ENCODE measurements around the gene SLC30A3.

The SLC30A3 gene

GRCh38 chr2:27225526-27225925 lies 37.3 kb downstream of the SLC30A3 start:
- DNase-seq: no peak

DNA sequence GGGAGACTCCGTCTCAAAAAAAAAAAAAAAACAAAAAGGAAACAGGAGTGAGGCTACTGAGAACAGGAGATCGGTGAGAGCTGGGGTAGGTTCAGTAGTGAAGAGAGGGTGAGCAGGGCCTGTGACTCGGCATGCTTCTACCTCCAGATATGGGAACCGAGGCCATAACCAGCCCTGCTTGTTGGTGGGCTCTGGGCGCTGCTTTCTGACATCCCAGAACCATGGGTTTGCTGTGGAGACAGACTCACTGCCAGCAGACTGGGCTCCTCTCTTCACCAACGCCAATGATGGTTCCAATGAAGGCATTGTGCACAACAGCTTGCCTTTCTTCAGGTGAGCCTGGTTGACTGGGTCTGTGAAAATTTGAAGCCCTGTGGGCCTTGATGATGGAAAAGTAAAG lies 39.4 kb downstream of the SLC30A3 start:
- DNase-seq: no peak

DNA sequence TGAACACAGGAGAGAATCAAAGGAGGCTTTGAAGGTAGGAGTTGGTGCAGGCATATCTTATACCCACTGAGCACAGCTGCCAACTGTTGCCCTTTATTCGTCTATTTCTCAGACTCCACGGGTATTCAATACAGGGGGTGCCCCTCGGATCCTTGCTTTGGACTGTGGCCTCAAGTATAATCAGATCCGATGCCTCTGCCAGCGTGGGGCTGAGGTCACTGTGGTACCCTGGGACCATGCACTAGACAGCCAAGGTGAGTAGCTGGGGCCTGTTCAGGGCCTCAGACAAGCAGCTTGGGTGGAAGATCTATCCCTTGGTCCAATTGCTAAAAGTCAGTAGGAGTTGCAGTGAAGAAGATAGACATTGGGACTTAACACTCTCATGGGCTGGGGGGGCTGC lies 40.4 kb downstream of the SLC30A3 start:
- no peak for DNase-seq

- no peak for DNase-seq
Observed at GRCh38 chr2:27221166-27221565, 41.7 kb downstream of the SLC30A3 start.

GRCh38 chr2:27220091-27220490 lies 42.8 kb downstream of the SLC30A3 start:
- DNase-seq: no peak

DNA sequence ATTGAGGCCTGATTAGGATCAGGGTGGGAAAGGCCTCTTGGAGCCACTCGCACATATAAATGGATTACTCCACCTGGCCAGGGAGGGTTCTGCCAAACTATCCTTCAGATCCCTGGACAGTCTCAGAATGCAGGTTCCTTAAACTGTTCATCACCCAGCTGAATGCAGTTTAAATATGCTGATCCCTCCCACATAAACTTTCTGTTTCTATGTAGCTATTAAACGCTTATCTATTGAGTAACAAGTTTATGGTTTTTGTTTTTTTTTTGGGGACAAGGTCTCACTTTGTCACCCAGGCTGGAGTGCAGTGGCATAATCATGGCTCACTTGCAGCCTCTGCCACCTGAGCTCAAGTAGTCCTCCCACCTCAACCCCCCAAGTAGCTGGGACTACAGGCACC lies 43.8 kb downstream of the SLC30A3 start:
- no peak for DNase-seq

DNA sequence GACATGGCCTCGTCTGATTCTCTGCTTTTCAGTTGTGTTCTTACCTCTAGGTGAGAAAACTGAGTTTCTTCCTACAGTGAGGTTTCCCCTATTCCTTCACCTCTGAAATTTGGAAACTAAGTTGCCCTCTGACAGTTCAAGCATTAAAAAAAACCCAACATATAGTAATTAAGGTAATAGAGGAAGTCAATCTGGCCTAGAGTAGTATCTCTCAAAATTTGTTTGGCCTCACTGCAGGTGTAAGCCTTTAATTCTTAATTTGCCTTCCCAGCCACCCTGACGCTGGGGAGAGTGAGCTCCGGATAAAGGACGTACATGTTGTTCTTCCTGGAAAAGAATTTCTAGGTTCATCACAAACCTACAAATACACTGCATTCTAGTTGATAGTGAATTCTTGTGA lies 44.2 kb downstream of the SLC30A3 start:
- DNase-seq: no peak

DNA sequence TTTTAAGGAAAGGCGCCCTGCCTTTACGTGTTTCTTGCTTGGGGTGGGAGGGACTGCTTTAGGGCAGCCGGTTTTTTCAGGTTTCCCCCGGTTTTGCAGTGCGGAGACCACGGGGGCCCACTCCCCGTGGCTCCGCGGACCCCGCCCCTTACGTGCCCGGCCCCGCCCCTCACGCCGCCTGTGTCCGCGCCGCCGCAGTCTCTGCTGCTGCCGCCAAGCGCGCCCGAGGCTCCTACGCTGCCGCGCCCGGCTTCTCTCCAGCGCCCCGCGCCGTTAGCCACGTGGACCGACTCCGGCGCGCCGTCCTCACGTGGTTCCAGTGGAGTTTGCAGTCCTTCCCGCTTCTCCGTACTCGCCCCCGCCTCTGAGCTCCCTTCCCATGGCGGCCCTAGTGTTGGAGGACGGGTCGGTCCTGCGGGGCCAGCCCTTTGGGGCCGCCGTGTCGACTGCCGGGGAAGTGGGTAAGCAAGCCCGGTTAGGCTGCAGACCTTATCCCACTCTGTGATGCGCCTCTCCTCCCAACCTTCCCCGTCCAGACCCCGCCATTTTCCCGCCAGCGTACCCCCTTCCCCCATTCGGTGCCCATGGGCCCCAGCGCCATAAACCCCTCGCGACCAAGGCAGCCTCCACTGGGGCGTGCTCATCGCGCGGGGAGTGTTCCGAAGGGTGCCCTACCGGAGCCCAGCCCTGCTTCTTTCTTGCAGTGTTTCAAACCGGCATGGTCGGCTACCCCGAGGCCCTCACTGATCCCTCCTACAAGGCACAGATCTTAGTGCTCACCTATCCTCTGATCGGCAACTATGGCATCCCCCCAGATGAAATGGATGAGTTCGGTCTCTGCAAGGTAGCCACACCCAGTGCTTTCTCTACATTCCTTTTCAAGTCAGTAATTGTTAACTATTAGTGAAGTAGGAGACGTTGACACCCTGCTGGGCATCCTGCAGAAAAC lies 45.4 kb downstream of the SLC30A3 start, which contains the start of gene CAD:
Gene CAD (plus strand): TSS at position 197 of the 949 bp plus-strand sequence. CDS start 183 bp downstream, at position 380.
- DNase-seq: peak; percentile 86

GRCh38 chr2:27216416-27217137 lies 46.3 kb downstream of the SLC30A3 start:
- DNase-seq: no peak

- DNase-seq: no peak
Observed at GRCh38 chr2:27214941-27215340, 47.9 kb downstream of the SLC30A3 start.

GRCh38 chr2:27212626-27213471 lies 50.0 kb downstream of the SLC30A3 start:
- peak; percentile 67 for DNase-seq

DNA sequence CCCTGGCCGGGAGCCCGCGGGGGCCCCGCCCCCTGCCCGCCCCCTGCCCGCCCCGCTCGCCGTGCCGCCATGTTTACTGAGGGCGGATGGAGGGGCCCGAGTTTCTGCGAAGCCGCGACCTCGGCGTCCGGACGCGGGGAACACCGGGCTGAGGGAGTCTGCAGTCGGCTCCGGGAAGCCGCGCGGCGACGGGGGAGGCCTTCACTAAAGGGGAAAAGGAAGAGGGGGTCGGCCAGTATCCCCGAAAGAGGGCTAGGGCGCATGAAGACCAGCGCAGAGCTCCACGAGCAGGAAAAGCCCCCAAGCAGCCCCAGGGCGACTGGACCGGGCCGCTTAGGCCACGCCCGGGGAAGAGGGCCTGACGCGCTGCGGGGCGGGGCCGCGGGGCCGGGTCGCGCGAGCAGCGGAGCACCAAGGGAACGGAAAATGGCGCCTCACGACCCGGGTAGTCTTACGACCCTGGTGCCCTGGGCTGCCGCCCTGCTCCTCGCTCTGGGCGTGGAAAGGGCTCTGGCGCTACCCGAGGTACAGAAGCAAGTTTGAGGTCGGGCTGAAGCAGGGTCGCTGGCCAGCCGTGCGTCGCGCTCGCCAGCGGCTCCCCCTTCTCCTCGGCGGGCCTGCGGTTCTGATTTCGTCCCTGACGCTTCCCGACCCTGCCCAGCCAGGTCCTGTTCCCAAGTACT lies 50.8 kb downstream of the SLC30A3 start, which contains the start of the genes ATRAID and SLC5A6:
Gene ATRAID (plus strand): TSS at position 99 of the 683 bp plus-strand sequence. CDS start 328 bp downstream, at position 427.
Gene SLC5A6 (minus strand): TSS at position 326 of the 683 bp plus-strand sequence. CDS start 4,618 bp downstream, outside the sequence.
- DNase-seq: peak; percentile 89

- peak; percentile 12 for DNase-seq
Observed at GRCh38 chr2:27211241-27211942, 51.5 kb downstream of the SLC30A3 start.

- DNase-seq: peak; percentile 51
Observed at GRCh38 chr2:27209621-27210401, 53.0 kb downstream of the SLC30A3 start.

DNA sequence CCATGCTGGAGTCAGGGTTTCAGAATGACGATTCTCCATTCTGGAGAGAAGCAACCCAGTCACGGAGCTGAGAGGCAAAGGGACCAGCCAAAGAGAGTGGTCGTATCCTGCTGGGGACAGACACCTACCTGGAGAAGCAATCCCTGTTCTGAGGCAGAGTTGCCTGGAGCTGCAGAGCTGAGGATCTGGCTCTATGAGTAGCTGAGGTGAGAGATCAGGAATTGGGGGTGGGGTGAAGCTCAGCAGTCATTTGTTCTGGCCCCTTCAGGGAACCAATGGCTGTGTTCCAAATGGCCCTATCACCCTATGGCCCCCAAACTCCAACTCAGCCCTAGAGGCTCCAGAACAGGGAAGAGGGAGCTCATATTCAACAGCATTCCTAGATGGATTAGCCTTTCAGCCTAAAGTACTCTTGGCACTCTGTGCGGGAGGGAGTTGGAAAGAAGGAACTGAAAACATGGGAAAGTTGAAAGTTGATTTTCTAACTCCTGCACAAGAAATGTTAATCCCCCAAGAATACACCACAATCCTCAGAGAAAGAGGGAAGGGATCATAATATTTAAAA lies 54.3 kb downstream of the SLC30A3 start:
- no peak for DNase-seq

DNA sequence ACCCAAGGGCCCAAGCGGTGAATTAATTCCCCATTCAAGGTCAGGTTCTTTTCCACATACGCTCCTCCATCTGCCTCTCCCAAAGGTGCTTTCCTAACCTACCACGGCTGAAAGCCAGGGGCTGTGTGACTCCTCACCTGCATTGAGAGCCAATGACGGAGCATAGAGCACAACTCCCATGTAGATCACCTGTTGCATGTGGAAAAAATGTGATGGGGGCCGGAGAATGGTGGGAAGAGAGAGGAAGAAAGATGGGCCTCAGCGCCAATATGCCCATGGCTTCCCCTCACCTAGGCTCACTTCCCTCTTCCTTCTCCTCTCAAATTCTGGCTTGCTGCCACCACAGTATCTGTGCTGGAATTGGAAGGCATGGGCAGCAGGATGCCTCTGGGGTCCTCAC lies 56.5 kb downstream of the SLC30A3 start:
- no peak for DNase-seq

DNA sequence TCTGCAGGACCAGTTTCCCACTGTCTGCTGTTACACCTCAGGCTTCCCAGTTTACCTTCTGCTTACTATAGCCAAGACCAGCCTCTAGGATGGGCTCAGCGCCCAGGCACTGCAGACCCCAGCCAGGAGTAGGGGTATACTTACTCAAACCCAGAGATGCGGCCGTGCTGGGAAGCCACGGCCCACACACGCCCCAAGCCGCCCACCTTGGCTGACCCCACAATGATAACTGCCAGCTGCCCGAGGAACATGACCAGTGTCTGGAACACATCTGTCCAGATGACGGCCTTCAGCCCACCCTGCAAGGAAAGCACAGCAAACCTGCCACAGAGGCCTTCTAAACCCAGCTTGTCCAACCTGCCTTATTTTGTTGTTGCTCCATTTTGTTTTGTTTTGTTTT lies 57.6 kb downstream of the SLC30A3 start:
- no peak for DNase-seq

DNA sequence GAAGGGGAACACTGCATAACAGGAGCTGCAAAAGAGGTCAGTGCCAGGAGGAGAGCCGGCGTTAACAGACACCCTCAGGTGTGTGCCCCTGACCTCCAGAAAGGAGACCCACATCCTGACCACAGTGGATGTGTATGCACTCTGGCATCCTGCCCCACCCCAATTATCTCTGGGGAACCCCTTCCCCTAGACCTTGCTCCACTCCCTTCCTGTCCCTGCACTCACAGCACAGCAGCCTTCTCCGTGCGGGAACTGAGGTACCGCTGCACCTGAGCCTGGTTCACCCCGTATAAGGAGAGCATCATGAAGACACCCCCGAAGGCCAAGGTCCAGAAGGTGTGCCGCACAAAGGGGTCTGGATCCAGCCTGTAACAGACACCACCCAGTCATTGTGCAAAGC lies 58.3 kb downstream of the SLC30A3 start:
- no peak for DNase-seq

DNA sequence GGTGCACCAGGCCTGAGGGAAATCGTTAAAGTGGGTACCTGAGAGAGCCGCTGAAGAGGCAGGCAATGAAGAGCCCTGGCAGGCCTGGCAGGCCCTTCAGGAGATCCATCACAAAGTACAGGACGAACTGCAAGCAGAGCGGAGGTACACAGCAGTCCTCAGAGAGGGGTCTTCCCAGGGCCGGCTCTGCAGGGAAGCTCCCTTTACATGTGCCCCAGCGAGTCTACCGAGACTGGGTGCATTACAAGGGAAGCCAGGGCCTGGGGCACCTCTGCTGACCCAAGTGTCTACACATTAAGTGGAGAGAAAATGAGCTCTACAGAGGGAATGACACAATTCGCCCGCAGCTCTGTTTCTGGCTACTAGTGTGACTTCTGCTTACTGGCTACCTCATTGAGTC lies 59.1 kb downstream of the SLC30A3 start:
- DNase-seq: no peak

Data from hematopoietic multipotent progenitor cell treated with erythropoietin and hydrocortisone succinate and interleukin-3 and kit ligand, for 8 days (in vitro differentiated cells).